HG03460 (cell line): ENCODE measurements around the gene GET4.

Source experiments
- ATAC-seq: cut with Tn5 transposase; IDR thresholded peaks from one replicate; pipeline ENCODE4 v1.9.1; 2021; ENCODE audit not compliant: unreplicated experiment

The GET4 gene

DNA sequence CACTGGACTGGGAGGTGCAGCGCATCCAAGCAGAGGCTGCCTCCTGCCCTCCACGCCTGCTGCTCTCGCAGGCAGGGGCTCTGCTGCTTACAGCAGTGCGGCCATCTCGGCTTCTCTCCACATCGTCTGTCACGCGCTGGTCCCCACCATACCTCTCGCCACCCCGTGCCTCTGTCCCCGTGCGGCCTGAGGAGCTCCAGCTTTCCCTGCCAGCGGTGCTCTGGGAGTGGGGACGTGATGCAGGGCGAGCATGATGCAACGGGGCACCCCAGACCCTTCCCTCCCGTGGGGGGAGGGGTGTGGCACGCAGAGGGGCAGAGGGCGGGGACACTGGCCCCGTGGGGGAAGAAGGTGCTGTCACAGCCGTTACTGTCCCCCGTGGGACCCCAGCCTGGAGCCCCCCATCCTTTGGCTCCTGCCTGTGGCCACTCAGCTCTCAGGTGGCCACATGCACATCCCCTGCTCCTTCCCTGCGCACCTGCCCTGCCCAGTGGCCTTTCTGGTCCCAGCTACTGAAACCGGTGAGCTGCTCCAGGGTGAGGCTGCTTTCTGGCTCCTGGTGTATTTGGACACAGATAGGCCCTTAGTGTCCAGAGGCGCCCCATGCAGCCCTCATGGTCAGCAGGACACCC lies 9.0 kb downstream of the GET4 start:
- no peak for ATAC-seq

DNA sequence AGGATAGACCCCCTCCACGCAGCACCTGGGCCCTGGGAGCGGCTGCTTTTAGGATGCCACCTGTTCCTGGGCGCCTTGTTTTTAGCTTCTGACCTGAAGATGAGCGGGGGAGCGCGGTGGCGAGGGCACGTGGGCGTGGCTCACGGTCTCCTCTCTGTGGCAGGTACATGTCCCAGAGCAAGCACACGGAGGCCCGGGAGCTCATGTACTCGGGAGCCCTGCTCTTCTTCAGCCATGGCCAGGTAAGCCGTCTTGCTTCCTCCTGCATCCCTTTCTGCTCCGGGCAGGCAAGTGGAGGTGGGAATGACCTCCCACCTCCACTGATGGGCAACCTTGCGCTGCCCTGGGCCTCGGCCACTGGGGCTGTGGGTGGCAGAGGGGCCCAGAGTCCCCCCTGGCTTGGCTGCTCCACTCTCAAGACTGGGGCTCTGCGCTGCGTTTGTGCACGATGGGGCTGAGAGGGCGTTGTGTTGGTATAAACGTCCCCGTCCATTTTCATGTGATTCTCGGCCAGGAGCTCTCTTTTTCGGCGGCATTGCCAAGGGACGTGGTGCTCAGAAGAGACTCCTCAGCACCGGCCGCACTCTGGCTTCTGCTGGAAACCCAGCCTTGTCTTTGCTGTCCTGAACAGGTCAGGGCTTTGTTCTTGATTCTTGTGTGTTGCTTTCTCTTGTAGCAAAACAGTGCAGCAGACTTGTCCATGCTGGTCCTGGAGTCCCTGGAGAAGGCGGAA lies 9.7 kb downstream of the GET4 start:
- no peak for ATAC-seq

DNA sequence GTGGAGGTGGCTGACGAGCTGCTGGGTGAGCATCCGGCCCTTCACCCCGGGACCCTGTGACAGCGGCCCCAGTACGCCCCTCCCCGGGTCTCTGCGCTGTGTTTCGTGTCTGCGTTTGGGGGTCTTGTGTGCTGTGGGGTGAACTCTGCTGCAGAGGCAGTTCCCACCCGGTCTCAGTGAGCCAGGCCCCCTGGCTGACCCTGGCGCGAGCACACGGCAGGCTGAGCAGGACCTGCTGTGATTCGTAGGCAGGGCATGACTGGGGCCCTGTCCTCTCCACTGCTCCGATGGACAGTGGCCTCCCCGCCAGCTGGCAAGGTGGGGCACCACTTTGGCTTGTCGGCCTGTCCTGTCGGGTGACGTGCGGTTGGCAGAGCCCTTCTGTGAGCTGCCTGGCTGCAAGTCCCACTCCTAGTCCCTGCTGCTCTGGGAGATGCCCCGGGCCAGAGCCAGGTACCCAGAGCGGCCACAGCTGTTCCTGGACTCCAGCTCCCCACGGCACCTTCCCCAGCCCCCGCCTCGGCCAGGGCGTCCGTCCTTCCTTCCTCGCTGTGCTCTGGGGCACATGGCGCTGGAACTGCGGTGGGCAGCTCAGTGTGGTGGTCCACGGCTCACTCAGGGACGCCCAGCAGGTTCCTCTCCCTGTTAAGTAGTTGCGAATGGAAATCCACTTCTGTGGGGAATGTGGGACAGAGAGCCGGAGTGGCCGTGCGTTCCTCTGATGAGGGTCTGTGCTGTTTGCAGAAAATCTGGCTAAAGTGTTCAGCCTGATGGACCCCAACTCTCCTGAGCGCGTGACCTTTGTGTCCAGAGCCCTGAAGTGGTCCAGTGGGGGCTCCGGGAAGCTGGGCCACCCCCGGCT lies 10.5 kb downstream of the GET4 start:
- ATAC-seq: no peak

DNA sequence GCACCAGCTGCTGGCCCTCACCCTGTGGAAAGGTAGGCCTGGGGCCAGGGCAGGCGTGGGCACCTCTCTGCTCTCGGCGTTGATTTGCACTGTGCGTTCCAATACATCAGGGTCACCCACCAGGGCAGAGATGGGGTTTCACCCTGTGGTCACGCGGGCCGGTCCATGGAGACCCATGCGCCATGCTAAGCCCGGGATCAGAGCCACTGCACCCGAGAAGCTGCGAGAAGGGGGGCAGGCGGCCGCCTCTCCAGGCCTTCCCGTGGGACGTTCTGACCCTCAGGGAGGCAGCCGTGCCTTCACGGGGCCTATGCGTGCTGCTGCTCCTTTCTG lies 11.1 kb downstream of the GET4 start:
- ATAC-seq: no peak

DNA sequence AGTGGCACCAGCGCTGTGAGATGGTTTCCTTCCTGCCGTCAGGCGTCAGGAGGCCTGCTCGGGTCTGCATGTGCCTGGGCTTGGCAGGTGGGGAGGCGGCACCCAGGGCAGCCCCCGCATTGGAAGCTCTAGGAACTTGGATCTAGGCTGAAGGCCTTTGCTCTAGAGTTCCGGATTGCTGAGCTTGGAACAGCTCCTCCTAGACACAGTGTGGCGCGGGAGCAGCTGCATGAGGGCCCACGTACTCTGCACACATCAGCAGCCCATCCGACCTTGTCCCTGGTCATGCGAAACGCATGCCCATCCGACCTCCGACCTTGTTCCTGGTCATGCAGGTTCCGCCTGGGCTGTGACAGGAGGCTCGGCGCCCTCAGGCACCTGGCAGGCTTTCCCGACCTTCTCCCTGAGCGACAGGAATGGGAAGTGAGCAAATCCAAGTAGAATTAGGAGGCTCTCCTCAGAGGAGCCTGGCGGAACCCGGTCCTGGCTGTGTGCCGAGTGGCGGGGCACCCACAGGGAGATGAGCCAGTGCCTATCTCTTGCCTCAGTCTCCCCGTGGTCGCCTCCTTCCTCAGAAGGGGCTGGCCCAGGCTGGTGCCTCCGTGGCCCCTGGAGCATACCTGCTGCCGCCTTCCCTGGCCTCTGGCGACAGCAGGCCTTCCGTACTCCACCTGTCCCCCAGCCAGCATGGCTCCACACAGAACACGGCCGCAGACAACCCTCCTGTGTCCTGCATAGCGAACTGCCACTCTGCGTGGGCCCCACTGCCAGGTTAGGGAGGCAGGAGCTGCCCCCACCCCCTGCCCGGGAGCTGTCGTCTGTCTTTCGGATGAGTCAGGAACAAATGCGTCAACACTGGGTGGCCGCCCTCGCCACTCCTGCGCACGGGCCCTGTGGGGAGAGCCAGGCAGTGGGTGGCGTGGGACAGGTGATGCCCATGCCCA lies 12.0 kb downstream of the GET4 start:
- ATAC-seq: no peak

DNA sequence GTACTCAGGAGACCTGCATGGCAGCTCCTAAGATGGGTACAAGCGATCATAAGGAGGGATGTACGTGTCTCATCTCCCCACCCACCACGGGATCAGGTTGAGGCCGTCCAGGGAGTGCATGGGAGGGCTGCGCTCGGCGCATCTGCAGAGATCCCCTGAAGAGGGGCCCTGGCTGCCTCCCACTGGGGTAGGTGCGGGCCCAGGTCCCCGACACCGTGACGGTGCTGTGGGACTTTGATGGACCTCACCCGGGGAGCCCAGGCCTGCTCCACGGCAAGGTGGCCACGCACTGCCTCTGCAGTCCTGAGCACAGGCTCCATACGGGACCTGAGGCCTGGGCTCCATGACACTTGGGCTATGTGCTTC lies 12.7 kb downstream of the GET4 start:
- ATAC-seq: no peak

DNA sequence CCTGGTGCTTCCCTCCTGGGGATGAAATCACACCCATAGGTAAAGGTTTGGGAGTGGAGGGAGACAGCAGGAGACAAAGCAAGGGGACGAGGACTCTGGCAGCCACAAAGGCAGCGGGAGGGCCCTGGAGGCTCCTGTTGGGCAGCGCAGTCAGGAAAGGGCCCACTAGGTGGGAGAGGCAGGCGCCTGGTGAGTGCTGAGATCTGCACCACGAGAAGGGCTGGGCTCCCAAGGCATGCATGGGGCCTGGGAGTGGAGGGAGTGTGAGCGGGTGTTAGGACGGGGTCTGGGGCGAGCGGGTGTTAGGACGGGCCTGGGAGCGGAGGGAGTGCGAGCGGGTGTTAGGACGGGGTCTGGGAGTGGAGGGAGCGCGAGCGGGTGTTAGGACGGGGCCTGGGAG lies 13.0 kb downstream of the GET4 start:
- ATAC-seq: no peak

DNA sequence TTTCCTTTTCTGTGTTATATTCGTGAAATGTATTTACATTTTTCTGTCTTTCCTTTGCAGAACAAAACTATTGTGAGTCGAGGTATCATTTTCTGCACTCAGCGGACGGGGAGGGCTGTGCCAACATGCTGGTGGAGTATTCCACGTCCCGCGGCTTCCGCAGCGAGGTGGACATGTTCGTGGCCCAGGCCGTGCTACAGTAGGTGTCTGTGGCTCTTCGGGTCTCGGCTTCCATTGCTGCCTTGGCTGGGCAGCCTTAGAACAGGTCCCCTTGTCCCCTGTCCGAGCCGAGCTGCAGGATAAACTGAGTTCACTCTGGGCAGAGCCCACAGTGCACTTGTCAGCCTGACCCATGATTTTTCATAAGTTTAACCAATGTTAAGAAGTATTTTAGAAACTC lies 14.5 kb downstream of the GET4 start:
- ATAC-seq: no peak

DNA sequence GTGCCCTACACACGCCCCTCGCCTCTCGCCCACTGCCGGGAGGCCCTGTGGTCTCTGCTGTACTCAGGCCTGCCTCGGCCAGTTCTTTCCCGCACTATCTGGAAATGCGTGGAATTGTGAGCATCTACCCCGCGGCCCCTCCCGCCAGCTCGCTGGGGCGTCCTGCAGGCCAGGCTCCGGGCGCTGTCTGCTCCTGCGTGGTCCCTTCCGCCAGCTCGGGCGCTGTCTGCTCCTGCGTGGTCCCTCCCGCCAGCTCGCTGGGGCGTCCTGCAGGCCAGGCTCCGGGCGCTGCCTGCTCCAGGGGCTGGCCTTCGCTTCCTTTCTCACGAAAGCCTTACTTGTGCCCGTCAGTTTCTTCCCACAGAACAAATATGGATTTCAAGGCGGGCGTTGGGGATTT lies 14.9 kb downstream of the GET4 start:
- ATAC-seq: no peak

DNA sequence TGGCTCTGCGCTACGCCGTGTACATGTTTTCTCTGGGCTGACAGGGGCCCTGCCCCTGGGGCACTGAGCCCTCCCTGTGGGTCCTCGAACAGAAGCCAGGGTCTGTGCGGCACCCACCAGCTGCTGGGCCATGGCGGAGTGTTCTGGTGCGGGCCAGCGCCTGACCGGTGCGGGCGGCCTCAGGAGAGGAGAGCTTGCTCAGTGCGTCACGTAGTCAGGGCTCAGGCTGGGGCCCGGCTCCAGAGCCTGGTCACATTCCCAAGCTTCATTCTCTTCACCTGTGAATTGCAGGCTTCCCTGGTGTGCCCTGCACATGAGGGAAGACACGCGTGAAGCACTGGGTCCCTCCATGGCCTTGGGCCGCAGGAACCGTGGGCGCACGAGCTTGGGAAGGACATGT lies 15.5 kb downstream of the GET4 start:
- no peak for ATAC-seq

DNA sequence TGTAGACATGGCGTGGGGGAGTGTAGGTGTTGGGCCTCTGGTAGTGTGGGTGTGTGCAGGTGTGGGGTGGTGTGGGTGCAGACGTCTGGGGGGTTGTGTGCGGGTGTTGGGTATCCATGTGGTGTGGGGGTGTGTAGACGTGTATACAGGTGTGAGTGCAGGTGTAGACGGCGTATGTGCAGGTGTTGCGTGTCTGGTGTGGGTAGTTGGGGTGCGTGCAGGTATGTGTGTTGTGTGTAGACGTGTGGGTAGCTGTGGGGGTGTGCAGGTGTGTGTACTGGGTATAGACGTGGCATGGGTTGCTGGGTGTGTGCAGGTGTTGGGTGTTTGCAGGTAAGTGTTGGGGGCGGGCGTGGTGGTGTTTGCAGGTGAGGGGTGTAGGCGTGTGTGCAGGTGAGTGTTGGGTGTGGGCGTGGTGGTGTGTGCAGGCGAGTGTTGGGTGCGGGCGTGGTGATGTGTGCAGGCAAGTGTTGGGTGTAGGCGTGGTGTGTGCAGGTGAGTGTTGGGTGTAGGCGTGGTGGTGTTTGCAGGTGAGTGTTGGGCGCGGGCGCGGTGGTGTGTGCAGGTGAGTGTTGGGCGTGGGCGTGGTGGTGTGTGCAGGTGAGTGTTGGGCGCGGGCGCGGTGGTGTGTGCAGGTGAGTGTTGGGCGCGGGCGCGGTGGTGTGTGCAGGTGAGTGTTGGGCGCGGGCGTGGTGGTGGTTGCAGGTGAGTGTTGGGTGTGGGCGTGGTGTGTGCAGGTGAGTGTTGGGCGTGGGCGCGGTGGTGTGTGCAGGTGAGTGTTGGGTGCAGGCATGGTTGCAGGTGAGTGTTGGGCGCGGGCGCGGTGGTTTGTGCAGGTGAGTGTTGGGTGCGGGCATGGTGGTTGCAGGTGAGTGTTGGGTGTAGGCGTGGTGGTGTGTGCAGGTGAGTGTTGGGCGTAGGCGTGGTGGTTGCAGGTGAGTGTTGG lies 16.6 kb downstream of the GET4 start:
- no peak for ATAC-seq

DNA sequence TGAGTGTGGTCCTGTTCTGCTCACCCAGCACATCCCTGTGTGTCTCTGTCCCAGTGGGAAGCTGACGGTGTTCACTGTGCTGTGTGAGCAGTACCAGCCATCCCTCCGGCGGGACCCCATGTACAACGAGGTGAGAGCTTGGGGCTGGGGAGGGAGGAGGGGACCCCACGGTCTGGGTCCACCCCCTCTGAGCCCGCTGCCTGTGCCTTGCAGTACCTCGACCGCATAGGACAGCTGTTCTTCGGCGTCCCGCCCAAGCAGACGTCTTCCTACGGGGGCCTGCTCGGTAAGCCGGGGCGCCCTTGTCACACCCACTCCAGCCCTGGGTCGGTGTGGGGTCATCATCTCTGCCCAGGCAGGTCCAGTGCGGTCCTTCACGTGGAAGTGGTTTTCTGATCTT lies 17.3 kb downstream of the GET4 start:
- no peak for ATAC-seq

DNA sequence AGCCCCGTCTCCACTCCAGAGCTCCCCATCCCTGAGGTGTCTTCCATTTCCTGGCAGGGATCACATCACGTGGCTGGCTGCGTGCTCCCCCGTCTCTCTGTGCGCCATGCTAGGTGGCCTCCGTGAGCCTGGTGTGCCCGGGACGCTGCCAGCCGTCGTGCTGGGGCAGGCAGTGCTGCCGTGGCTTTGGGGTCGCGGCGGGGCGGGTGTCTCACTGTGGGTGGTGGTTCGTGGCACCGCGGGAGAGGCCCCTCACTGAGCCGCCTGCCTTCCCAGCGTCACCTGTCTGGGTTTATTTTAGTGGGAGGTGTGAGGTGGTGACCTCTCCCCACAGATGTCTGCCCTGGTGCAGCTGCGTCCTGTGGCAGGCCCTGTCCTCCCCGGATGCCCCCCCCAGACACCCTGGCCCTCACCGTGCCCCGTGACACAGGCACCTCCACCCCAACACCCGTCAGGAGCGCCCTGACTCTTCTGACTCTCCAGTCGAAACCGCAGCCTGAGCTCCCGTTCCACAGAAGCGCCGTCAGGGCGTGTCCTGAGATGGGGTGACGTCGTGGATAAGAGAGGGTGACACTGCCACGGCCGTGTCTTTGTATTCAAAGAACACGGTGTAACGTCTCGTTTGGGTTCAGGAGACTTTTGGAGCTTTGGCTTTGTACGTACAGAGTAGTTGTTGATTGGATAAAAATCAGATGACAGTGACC lies 18.0 kb downstream of the GET4 start:
- ATAC-seq: no peak

DNA sequence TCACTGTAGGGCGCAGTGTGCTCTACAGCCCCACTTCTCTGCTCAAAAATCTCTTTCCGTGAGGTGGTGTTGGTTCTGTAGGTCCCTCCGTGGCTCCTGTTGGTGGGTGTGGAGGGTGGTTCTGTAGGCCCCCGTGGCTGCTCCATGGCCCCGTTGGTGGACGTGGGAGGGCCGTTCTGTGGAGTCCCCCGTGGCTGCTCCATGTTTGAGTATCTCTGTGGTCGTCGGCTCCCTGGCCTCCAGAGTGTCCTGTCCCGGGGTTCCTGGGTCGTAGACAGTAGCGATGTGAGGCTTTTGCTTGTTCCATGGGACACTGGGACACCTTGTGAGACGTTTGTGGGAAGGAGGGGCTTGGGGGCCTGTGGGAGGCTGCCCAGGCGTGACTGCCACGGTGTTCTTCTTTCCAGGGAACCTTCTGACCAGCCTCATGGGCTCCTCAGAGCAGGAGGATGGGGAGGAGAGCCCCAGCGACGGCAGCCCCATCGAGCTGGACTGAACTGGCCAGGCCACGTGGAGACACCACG lies 18.6 kb downstream of the GET4 start:
- no peak for ATAC-seq

DNA sequence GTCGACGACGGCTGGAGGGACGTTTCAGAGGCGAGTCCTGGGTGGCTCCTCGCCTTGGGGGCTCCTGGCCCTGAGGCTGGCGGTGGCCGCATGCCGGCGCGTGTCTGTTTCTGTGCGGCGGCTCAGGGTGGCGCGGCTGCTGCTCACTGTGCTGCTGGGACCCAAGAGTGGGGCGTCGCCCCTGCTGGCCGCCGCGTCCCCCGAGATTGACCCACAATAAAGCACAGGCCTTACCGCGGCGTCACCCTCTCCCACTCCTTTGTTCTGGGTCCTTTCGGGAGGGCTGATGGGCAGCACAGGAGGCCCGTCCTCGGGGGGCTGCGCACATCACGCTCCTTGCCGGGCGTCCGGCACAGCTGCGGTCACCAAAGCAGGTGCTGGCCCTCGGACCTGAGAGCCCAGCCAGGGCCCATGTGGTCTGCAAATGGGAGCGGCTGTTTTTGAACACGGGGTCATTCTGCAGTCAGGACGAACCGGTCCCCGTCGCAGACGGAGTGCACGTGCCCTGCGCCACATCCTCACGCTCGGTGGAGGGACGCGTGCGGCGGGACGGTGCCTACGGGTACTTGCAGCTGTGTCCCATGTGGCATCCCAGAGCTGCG lies 19.2 kb downstream of the GET4 start:
- ATAC-seq: no peak

DNA sequence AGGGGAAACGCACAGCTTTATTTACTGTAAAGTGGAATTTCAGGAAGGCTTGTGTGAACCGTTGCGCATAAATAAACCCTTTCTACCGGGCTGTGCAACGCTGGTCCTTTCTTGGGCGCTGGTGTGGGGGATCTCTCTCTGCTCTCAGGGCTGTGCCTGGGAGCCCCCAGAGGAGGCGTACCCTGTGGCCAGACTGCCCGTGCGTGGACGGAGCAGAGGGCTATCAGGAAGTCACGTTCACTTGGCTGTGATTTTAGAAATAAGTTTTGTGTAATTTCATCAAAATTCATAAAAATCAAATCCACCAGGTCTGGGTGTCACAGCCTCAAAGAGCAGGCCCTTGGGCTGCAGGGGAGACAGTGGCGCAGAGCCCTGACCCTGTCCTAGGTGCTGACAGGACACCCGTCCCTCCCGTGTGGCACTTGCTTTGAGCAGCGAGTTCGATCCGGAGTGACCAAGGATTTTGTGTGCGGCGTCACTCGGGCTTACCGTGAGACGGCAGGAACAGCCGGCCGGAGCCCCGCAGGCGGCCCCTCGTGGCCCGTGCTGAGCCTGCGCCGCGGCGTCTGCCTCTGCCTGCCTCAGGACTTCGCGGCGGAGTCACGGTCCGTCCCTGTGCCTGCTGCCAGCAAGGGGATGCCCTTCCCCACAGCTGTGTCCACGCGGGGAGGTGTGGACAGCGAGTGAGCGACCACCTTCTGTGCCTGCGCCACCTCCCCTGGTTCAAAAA lies 20.2 kb downstream of the GET4 start:
- ATAC-seq: no peak

DNA sequence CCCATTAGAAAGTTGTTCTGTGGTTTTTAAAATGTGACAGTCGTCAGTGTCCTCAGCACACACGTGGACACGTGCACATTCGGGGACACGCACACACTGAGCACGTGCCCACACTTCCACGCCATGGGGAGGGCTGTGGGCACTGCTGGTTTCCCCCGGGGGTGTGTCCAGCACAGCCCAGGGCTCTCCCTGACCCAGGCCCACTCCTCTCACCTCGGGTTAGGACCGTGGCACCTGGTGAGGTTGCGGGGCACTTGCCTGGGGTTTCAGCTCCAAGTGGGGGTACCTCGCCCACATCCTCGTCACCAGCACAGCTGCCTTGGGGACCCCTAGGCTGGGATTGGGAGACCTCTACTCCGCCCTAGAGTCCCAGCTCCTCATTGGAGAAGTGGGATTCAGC lies 20.7 kb downstream of the GET4 start:
- no peak for ATAC-seq

DNA sequence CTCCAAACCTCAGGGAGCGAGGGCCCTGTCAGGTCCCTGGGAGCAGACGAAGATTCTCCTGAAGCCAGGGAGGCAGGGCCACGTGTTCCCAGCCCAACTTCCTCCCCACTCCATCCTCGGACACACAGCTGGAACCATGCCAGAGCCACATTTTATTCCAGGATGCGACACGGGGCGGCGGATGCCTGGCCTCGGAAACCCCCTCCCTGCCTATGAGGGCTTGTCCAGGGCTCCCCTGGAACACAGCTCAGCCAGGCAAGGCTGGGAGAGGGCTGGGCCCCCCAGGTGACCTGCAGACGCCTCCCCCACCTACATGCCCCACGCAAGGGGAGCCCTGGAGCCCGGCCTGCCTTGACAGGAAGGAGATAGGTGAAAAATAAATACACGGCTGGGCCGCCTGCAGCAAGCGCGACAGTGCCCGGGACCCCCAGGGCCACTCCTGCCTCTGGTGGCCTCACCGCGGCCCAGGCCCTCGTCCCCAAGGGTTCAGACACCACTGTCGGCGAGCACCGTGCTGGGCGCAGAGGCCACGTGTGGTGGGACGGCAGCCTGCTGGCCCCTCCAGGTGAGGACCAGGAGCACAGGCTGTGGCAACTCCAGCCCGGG lies 21.5 kb downstream of the GET4 start:
- no peak for ATAC-seq
